Measurements from ENCODE around the gene ZNF610. TPM values are rescaled to one million over a fixed set of nuclear protein-coding genes. Genes with fewer than 3 reads are reported as not detected.

The ZNF610 gene
- total RNA-seq, 1 donor from 2014 or later = 5.5 TPM

GRCh38 chr19:52370341-52370710, 34.3 kb downstream of the ZNF610 start:
- no peak for DNase-seq (ENCODE audit: low spot score)
- intact Hi-C loops (cut with DNase I) = no loop called here
- no peak for ATAC-seq

GRCh38 chr19:52391135-52391534, 55.1 kb downstream of the ZNF610 start:
- ATAC-seq = no peak
- intact Hi-C loops (cut with DNase I) = no loop called here
- no peak for DNase-seq (ENCODE audit: low spot score)

- peak; percentile 100 for ATAC-seq
- intact Hi-C loops (cut with DNase I) = no loop called here
- peak; percentile 98 for DNase-seq (ENCODE audit: low spot score)
These were observed 61.5 kb downstream of the ZNF610 start, which contains the start of gene ZNF528 for GRCh38 chr19:52397310-52398080. TSS of gene ZNF528 (plus strand) at chr19:52397849. CDS start at chr19:52402014, 4,165 bp downstream.

GRCh38 chr19:52398081-52398441, 62.0 kb downstream of the ZNF610 start:
- DNase-seq (ENCODE audit: low spot score) = no peak
- peak; percentile 48 for ATAC-seq
- intact Hi-C loops (cut with DNase I) = no loop called here

- DNase-seq (ENCODE audit: low spot score) = no peak
- intact Hi-C loops (cut with DNase I) = no loop called here
- ATAC-seq = no peak
These were observed 74.2 kb downstream of the ZNF610 start for GRCh38 chr19:52410276-52410675.

GRCh38 chr19:52415711-52416110, 79.7 kb downstream of the ZNF610 start:
- DNase-seq (ENCODE audit: low spot score) = no peak
- intact Hi-C loops (cut with DNase I) = no loop called here
- no peak for ATAC-seq

Other genes starting within 250 kb of the ZNF610 start
- 38.3 TPM for gene ZNF841, start 240.5 kb upstream of the ZNF610 start, total RNA-seq
- gene ZNF616, start 196.3 kb upstream of the ZNF610 start, total RNA-seq = 12.8 TPM
- 19.7 TPM for gene ZNF836, start 164.6 kb upstream of the ZNF610 start, total RNA-seq
- 139 TPM for gene PPP2R1A, start 146.2 kb upstream of the ZNF610 start, total RNA-seq
- gene ZNF766, start 66.7 kb upstream of the ZNF610 start, total RNA-seq = 21.0 TPM
- 13.7 TPM for gene ZNF480, start 39.1 kb upstream of the ZNF610 start, total RNA-seq
- gene ZNF880, start 33.7 kb downstream of the ZNF610 start, total RNA-seq = 25.9 TPM
- 42.8 TPM for gene ZNF528, start 61.6 kb downstream of the ZNF610 start, total RNA-seq
- gene ZNF534, start 92.9 kb downstream of the ZNF610 start, total RNA-seq = 2.3 TPM
- gene ZNF578, start 117.3 kb downstream of the ZNF610 start, total RNA-seq = 4.9 TPM
- gene ZNF808, start 191.4 kb downstream of the ZNF610 start, total RNA-seq = 38.1 TPM
- 22.4 TPM for gene ZNF701, start 234.0 kb downstream of the ZNF610 start, total RNA-seq

All from sciatic nerve (tissue), 2 donors.